Brain pericyte (primary cell): ENCODE measurements around the gene SDE2.
A peak's percentile ranks its signal among the peaks of the same experiment; 100 is the strongest.
"Not testable (repeated sequence)": the region's sequence is repeated elsewhere in the genome, so short reads cannot be mapped to it uniquely, and the experiment has no call there.

Experiments
- DNase-seq: peaks from one replicate; pipeline ENCODE4 v3.0.0-alpha.2; 2012; ENCODE audit warnings: low read depth, low spot score

The SDE2 gene

DNA sequence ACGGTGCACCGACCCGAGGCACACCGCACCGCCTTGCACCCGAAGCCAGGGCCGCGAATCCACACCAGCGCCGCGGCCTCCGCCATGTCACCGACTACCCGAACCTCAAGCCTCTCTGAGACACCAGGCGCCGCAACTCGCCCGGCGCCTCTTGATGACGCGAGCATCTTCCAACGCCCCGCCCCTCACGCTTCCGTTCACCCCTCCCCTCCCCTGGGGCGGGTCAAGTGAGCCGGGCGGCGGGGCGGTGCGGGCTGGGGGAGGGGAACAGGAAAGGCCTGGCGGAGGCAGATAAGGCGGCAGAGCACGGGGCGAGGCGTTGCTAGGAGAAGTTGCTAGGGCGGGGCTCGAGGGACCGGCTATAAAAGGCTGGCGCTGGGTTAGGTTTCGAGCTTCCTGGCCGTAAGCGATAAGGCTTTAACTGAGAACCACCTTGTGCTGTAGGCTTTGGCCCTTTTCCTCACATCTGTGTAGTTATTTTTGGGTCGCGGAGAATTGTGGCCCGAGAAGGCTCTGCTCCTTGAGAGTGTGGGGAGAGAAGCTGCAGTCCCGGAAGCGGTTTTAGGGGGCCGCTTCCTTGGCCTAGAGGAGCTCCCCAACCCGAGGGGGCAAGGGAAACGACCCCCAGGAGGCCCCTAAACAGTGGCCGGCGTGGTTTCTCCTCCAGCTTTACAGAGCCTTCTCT lies at the start of gene SDE2:
Gene SDE2 (minus strand): TSS at position 117 of the 685 bp plus-strand sequence. CDS start 31 bp downstream, at position 86.
- DNase-seq = peak; percentile 96

DNA sequence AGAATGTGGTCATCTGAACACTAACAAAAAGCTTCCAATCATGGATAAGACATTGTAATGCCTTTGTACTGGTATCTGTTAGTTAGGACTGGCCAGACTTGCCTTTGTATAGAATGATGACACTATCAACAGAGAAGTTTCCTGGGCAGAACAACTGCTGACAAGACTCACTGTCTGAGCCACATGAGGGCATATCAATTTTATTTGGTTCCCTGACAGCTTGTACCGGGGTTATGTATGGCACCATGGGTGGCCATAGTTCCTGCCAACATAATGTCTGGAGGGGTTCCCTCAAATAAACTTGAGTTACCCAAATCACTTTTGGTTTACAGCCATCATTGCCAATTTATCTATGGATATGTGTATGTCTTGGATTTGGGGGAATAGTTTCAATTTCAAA lies 49.7 kb upstream of the SDE2 start:
- DNase-seq = no peak

DNA sequence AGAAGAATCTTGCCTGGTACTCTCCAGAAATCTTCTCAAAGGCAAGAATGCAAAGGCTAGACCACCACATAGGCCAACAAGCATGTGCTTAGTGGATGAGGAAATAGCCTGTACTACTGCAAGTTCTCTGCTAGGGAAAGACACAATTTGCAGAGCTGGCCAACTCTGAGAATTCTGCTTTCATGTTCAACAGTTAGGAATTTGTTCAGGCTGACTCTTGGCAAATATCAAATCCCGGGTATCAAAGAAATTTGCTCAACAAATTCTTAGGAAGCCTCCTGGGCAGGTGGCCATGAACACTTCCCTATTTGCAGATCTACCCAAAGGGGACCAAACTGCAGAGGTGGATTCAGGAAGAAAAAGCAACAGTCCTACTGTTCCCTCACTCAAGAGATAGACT lies 48.4 kb upstream of the SDE2 start:
- no peak for DNase-seq

DNA sequence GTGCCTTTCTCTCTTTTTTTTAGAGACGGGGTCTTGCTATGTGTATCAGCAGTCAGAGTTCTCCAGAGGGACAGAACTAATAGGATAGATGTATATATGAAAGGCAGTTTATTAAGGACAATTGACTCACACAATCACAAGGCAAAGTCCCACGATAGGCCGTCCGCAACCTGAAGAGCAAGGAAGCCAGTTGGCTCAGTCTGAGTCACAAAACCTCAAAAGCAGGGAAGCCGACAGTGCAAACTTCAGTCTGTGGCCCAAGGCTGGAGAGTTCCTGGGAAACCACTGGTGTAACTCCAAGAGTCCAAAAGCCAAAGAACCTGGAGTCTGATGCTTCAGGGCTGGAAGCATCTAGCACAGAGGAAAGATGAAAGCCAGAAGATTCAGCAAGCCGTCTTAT lies 47.1 kb upstream of the SDE2 start:
- no peak for DNase-seq

DNA sequence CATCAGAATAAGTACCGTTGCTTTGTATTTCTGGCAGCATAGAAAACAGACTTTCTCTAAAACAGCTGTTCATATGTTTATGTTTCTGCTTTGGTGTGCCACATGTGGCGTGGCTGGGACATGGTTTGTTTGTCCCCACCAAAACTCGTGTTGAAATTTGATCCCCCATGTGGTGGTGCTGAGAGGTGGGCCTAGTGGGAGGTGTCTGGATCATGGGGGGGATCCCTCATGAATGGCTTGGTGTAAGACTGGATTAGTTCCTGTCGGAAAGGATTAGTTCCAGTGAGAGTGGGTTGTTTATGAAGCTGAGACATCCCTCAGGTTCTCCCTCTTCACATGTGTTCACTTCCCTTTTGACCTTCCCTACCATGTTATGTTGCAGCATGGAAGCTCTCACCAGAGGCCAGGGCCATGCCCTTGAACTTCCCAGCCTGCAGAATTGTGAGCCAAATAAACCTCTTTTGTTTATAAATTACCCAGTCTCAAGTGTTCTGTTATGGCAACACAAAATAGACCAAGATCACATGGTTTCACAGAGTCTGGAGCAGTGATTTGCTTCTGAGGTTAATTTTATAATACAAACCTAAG lies 45.5 kb upstream of the SDE2 start:
- peak; percentile 13 for DNase-seq

DNA sequence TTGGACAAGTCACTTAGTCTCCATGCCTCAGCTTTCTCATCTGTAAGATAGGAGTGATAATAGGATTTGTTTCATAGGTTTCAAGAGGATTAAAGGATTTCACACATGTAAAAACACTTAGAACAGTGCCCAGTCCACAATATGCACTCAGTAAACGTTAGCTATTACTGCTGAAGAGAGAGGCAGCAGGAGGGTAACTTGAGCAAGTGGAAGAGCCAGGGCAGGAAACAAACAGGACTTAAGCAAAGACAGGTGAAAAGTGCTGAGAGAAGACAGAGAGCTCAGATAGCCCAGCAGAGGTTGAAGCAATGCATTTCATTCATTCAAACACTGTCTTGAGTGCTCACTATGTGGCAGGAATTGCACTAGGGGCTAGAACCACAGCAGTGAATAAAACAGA lies 42.3 kb upstream of the SDE2 start:
- DNase-seq = no peak

DNA sequence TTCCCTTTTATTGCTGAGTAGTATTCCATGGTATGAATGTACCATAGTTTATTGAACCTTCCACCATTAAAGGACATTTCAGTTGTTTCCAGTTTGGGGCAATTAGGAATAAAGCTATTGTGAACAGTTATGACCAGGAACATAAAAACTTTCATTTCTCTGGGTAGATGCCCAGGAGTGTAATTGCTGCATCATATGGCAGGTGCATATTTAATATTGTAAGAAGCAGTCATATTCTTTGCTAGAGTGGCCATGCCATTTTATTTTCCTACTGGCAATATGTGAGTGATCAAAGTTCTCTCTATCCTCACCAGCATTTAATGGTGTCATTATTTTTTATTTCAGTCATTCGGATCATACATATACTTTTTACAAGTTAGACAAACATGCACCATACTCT lies 39.5 kb upstream of the SDE2 start:
- DNase-seq = no peak

DNA sequence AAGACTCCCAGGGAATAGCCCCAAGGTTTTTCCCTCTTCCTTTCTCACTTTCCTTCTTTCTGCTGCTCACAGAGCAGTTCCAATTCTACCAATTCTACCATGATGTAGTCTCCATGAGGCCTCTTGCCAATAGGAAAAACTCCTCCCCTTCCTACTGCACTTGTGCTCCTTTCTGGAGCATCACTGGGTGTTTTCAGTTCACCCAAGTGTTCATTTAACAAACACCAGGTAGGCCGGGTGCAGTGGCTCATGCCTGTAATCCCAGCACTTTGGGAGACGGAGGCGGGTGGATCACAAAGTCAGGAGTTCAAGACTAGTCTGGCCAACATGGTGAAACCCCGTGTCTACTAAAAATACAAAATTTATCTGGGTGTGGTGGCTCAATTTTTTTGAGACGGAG lies 36.8 kb upstream of the SDE2 start:
- no peak for DNase-seq

DNA sequence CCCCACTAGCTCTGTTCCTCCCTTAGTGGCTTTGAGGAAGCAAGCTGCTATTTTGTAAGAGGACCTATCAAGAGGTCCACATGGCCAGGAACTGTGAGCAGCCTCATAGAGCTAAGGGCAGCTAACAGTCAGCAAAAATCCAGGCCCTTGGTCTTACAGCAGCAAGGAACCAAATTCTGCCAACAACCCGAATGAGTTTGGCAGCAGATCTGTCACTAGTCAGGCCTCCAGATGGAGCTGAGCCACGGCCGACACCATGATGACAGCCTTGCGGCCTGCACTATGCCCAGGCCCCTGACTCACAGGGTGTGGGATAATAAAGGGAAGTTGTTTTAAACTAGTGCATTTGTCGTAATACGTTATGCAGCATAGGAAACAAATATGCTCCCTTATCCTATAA lies 35.3 kb upstream of the SDE2 start:
- DNase-seq = peak; percentile 8

DNA sequence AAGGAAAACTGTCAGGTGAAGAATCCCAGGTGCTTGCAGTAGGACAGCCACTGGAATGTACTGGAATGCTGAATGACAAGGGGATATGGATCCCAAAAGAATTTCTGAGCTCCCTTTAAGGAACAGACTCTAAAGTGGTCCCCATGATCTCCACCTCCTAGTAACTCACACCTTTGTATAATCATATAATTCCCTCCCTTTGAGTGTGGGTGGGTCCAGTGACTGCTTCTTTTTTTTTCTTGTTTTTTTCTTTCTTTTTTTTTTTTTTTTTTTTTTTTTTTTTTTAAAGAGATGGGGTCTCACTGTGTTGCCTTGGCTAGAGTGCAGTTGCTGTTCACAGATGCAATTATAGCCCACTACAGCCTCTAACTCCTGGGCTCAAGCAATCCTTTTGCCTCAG lies 34.8 kb upstream of the SDE2 start:
- no peak for DNase-seq

DNA sequence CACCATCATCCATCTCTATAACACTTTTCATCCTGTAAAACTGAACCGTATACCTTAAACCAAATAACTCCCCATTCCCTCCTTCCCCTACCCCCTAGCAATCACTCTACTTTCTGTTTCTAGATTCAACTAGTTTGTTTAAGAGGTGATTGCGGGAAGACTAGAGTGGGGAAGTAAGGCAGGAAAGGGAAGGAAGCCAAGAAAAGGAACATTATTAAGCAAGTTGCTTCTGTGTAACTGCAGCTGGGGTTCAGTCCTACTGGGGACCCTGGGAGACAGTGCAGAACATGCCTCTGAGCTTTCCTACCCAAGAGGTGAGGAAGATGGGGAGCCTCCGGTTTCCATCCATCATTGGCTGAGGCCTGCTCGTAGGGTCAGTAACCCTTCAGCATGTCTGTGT lies 34.4 kb upstream of the SDE2 start:
- DNase-seq = no peak

DNA sequence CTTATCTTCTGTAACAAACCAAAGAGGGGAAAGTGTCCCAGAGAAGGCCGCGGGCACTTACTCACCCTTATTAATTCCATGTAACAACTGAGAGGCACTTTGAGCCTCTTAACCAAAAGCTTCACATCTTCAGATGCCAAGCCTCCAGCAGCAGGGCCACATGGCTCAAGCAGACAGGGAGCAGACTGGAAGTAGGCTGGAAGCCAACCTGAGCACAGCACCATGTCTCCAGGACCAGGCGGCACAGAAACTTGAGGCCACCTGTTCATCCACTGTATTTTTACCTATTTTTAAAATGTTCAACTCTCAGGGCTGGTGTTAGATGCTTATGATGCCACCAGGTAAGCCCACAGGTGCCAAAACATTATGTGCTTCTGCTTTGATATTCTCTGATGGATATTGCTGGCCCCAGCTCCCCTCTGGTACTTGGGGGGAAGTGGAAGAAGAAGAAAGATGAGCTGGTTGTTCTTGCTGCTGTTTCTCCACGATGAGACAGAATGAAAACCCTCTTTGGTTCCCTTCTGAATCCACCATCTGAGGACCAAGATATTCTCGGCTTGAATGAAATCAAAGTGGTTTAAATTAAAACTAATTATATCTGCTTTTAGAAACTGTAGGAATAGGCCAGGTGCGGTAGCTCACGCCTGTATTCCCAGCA lies 30.6 kb upstream of the SDE2 start:
- DNase-seq = no peak

DNA sequence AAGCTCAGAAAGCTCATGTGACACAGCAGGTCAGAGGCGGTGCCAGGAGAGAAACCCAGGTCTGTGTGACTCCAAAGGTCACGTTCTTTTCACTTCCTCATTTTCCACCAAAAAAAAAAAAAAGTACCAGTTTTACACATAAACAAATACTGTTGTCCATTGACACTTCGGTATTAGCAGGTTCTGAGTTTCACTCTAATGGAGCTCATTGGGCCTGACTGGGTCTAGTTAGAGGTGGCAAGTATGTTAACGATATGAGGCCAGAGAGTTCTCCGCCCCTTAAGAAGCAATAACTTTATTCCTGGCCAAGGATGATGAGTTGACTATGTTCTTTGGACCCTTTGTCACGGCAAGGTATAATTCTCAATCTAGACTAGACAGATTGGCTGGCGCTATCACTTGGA lies 30.0 kb upstream of the SDE2 start:
- DNase-seq = no peak

DNA sequence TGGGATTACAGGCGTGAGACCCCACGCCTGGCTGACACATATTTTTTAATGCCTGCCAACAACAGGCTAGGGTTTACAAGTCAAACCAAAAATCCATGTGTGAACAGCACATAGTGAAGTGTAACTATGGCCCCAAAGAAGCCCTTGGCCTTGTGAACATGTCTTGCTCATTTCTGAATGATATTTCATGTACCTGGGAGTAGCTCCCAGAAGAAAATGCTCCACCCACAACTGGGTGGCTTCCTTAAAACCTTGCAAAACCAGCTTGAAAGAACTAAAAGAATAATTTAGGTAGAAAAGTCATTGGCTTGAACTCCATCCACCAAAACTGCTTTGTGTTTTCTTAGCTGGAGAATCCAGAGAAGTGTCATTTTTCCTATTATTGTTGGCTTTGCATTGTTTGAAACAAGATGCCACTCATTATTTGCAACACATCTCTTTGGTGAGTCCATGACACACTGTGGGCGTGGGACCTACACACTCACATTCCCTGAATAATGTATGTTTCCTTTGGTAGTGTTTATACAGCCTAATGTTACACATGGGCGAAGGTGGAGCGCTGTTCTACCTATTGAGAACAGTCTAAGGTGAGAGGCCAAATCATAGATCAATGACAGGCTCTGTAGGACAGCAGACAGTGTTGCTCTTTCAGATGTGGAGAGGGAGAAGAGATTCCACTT lies 28.5 kb upstream of the SDE2 start:
- no peak for DNase-seq

DNA sequence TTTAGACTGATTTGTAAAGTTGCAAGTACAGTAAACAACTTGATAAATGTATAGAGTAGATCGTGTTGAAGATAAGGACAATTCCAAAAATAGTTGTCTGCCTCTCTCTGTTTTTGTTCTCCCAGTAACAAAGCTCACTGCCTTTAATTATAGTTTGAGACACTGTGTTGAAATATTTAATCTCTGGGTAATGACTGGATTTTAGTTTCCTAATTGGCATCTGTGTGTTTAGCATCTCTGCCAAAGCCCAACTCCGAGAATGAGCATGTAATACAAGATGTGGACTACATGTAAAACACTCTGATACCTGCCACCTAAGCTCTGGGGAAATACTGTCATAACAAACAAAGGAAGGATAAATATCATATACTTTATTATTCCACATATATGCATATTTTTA lies 27.7 kb upstream of the SDE2 start:
- no peak for DNase-seq

DNA sequence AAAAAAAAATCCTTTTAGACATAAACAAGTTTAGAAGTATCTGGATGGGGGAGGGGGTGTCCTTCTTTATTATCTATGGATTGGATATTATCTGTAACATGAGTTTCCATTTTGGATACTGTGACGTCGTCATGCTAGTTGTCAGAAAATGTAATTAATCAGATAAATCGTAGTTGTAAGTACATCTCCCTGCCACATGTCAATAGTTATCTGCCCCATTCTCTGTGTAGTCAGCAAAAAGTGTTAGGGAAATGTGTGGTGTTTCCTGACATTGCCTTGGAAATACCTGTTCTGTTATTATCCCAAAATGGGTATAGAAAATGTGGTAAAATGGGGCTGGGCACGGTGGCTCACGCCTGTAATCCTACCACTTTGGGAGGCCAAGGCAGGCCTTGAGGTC lies 24.6 kb upstream of the SDE2 start:
- no peak for DNase-seq

DNA sequence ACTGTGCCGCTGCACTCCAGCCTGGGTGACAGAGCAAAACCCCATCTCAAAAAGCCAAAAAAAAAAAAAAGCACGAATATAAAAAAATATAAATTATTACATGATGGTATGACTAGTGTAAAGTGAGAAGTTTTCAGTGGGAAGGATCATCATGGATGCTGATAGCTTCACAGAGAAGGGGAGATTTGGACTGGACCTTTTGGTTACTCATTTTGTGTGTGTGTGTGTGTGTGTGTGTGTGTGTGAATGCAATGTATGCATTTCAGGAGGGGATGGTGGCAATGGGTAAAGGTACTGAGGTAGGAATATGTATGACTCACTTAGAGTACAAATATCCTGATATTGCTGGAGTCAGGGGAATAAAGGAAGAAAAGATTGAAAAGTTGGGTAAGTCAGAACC lies 22.7 kb upstream of the SDE2 start:
- no peak for DNase-seq

DNA sequence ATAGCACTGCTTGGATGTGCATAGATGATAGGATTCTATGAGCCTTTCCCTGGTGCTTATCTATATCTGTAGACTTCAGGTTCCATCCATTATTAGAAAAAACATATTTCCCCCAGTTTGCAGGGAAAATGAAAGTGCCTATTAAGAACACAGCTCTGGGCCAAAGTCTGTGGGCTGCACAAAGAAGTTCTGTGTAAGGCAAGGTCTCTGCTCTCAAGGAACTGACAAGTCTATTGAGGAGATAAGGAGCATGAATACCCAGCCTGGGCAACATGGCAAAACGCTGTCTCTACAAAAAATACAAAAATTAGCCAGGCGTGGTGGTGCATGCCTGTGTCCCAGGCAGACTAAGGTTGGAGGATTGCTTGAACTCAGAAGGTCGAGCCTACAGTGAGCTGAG lies 22.3 kb upstream of the SDE2 start:
- no peak for DNase-seq

DNA sequence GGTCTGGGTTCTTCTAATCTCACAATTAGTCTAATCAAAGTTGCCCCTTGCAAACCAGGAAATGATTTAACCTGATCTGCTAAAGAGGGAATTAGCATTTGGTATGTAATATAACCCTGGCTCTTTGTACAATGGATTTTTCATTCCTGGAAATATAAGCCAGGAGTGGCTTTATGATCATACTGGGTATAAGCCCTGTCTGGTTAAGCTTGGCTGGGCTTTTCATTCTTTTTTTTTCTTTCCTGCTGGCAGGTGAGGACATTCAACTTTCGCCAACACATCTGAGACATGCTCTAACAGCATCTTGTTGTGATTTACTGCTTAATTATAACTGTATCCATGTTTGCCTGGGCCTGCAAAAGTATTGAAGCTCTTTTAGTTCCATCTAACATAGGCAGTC lies 20.4 kb upstream of the SDE2 start:
- no peak for DNase-seq

DNA sequence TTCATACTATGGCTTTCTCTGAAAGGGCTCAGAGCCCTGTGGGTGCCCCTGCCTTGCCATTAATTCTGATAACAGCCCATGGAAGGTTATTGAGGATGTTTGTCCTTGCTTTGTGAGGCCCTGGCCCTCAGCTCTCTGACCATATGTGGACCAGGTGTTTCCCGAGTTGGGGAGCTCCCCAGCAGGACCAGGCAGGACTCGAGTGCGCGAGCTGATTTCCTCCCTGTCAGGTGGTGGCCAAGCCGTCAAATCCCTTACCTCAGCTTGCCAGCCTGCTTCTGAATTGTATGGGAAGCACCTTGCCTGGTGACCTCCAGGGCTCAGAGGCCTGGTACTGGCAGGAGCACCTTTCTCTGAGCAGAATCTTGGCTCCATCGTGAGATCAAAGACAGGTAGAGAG lies 17.9 kb upstream of the SDE2 start:
- no peak for DNase-seq

DNA sequence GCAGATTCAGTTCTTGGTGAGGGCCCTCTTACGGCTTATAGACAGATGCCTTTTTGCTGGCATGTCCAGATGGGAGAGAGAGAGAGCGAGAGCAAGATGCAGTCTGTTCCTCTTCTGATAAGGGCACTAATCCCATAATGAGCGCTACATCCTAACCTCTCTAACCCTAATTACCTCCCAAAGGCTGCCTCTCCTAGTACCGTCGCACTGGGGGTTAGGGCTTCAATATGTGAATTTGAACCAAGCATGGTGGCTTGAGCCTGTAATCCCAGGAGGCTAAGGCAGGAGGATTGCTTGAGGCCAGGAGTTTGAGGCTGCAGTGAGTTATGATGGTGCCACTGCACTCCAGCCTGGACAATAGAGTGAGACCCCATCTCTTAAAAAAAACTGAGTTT lies 10.5 kb upstream of the SDE2 start:
- DNase-seq = no peak

DNA sequence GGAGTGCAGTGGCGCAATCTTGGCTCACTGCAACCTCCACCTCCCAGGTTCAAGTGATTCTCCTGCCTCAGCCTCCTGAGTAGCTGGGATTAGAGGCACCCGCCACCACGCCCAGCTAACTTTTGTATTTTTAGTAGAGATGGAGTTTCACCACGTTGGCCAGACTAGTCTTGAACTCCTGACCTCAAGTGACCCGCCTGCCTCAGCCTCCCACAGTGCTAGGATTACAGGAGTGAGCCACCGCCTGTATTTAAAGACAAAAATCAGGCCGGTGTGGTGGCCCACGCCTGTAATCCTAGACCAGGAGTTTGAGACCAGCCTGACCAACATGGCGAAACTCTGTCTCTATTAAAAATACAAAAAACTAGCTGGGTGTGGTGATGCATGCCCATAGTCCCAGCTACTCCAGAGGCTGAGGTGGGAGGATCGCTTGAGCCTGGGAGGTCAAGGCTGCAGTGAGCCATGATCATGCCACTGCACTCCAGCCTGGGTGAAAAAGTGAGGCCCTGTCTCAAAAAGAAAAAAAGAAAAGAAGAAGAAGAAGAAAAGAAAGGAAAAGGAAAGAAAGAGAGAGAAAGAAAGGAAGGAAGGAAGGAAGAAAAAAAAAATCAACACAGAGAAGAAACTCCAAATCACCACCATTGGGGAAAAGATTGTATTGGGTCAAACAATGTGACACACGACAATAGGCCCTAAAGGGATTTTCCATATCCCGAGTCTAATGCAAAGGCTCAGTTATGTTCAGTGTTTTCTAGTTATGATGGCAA lies 8.2 kb upstream of the SDE2 start:
- DNase-seq = not testable (repeated sequence)
